Measurements from ENCODE around the gene PAFAH1B2. TPM values are rescaled to one million over a fixed set of nuclear protein-coding genes. Genes with fewer than 3 reads are reported as not detected.
A peak's percentile ranks its signal among the peaks of the same experiment; 100 is the strongest.

The PAFAH1B2 gene
- total and polyA plus RNA-seq, 2 of the 8 experiments (the other 6 are each of a cell fraction or from before 2014, with no cell fraction given), result 38.2 to 161 TPM

- Histone ChIP-seq H3K27ac (ENCODE audit: low read depth, low read length) (no peak overlapping the region), H4K91ac (replicated peaks; ENCODE audit: insufficient read length, low read length) (no peak overlapping the region), H3K14ac (ENCODE audit: insufficient read length) (no peak overlapping the region), H2BK120ac (replicated peaks; ENCODE audit: low read depth, low read length) (no peak overlapping the region), H3K4me3 (ENCODE audit: extremely low read depth in 1 of 4, insufficient read depth in 2 of 4, low read depth in 3 of 4, low read length in 4 of 4) (no peak overlapping the region), H3K9me3 (ENCODE audit: insufficient read depth in 2 of 2, low read depth in 1 of 2, low read length in 1 of 2) (no peaks in the 10 kb centered on the region), H2BK20ac (ENCODE audit: low read length) (no peak overlapping the region), H3K4me1 (replicated peaks in 1 of 4; ENCODE audit: control insufficient read depth in 3 of 4, insufficient read depth in 4 of 4, low read length in 3 of 4) (no peaks in the 10 kb centered on the region), H4K8ac (ENCODE audit: extremely low read depth, insufficient read depth, low read length) (no peak overlapping the region), H2AFZ (ENCODE audit: low read length) (no peak overlapping the region), H3K4ac (replicated peaks; ENCODE audit: insufficient read length, low read depth, low read length) (no peak overlapping the region), H3K27me3 (replicated peaks in 1 of 4; ENCODE audit: control insufficient read depth in 3 of 4, extremely low read depth in 1 of 4, insufficient read depth in 3 of 4, low read length in 3 of 4) (no peaks in the 10 kb centered on the region), H3K23ac (ENCODE audit: insufficient read length) (no peak overlapping the region), H3K79me1 (ENCODE audit: low read depth, low read length) (no peaks in the 10 kb centered on the region; the same call in 1 of the 2 replicates), H2BK15ac (ENCODE audit: low read length) (no peak overlapping the region), H2BK5ac (ENCODE audit: low read depth, low read length) (no peak overlapping the region), H3K36me3 (ENCODE audit: control insufficient read depth in 2 of 4, insufficient read depth in 4 of 4, low read length in 3 of 4) (peaks cover 6 to 42% (median 22%) of the 10 kb centered on the region in 4 experiments; a peak in 6 of 8 replicates), H4K5ac (ENCODE audit: insufficient read length, low read depth, low read length) (no peak overlapping the region), H4K20me1 (replicated peaks in 1 of 2; ENCODE audit: control insufficient read depth in 1 of 2, insufficient read depth in 2 of 2, low read length in 2 of 2) (peaks cover 0 to 3% of the 10 kb centered on the region in 2 experiments), H2AK5ac (ENCODE audit: low read depth, low read length) (no peak overlapping the region), H3K79me2 (ENCODE audit: control insufficient read depth in 1 of 2, insufficient read depth in 2 of 2, low read length in 2 of 2) (no peaks in the 10 kb centered on the region), H2BK12ac (ENCODE audit: low read depth, low read length) (no peak overlapping the region), H3K56ac (replicated peaks; ENCODE audit: insufficient read length, low read depth, low read length) (no peak overlapping the region), H3K9ac (replicated peaks in 1 of 4; ENCODE audit: extremely low read depth in 1 of 4, low read depth in 3 of 4, low read length in 3 of 4) (no peak overlapping the region), H3K18ac (ENCODE audit: extremely low read depth, low read length) (no peak overlapping the region), H3K4me2 (ENCODE audit: insufficient read depth in 1 of 2, low read depth in 2 of 2, low read length in 2 of 2) (no peak overlapping the region), H3K23me2 (ENCODE audit: low read depth, low read length) (no peaks in the 10 kb centered on the region)
- DNase-seq (ENCODE audit: low read depth in 1 of 2, low spot score in 2 of 2) (no peak), FAIRE-seq (no peak)
- TF ChIP-seq CEBPB (IDR thresholded peaks at IDR 0.05; ENCODE audit: low read depth, low read length), result 0 out of 2 replicates have a peak, but pooled peaks have one; percentile 5
- peak in 1 of 2 experiments; percentile 36; a peak in 1 of 3 replicates for TF ChIP-seq POLR2A (IDR thresholded peaks at IDR 0.05; ENCODE audit: control extremely low read depth in 1 of 2, low read depth in 2 of 2, low read length in 2 of 2)
- peak; percentile 55; the same call in 1 of the 2 replicates for TF ChIP-seq POLR2AphosphoS5 (IDR thresholded peaks at IDR 0.05; ENCODE audit: low read depth, low read length)
- no peak for TF ChIP-seq ASH2L (IDR thresholded peaks at IDR 0.05; ENCODE audit: low read length)
- WGBS, 2 experiments (ENCODE audit: extremely low coverage in 1 of 2, insufficient coverage in 1 of 2, insufficient read length in 1 of 2, insufficient replicate concordance in 2 of 2, low coverage in 1 of 2, low lambda C conversion rate in 2 of 2, missing lambda C conversion rate in 1 of 2), result 90% methylated on average over 14 of the region's 14 CpGs; no CpG with 5 or more reads in 1 of the 2 experiments
- CTCF ChIA-PET (ENCODE audit: partially characterized antibody), result interaction anchor here (0.5 to 2.8 kb wide), 9 partner anchors 10 to 161 kb away, joined by 3 to 24 read pairs (median 3); partner anchors contain the start of gene PAFAH1B2
- POLR2A ChIA-PET (ENCODE audit: partially characterized antibody), result interaction anchor here (0.5 to 4.3 kb wide), 9 partner anchors 10 to 705 kb away, joined by 3 to 35 read pairs (median 4); partner anchors contain the start of genes FXYD6, PAFAH1B2 and PCSK7
Measured at GRCh38 chr11:117171404-117172061, 27.4 kb downstream of the PAFAH1B2 start.

Measured in H1 (cell line).